ENCODE measurements around the gene ADD1.

ADD1 gene

GRCh38 chr4:2804973-2805501, 38.6 kb upstream of the ADD1 start:
- no peak for DNase-seq (ENCODE audit: low read depth)

DNA sequence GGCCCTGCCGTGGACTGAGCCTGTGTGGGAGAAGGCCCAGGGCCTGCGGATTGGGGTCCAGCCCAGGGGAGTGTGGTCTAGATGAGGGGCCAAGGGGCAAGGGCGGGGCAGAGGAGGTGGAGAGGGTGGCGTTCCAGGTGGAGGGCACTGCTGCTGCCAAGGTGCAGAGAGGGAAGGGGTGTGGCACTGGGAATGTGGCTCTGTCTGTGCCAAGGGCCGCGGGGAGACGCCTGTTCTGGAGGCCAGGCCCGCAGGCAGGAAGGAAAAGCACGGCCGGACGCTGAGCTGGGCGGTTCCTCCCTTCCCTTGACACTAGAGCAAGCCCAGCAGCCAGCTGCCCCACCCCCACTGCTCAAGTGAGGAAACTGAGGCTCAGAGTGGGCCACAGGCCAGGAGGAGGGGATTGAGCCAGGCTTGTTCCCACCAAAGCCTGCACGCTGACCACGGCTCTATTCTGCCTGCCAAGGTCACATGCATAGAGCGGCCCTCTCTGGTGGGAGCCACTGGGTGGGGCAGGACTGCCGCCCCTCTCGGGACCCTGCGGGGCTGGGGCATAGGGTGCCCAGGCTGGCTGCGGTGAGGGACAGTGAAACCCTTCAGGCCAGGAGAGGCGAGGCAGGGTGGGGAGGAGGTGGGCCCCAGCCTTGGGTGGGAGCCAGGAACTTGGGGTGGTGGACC, 37.8 kb upstream of the ADD1 start:
- no peak for DNase-seq (ENCODE audit: low read depth)

- no peak for DNase-seq (ENCODE audit: low read depth)
These were observed 37.0 kb upstream of the ADD1 start for GRCh38 chr4:2806390-2807355.

DNA sequence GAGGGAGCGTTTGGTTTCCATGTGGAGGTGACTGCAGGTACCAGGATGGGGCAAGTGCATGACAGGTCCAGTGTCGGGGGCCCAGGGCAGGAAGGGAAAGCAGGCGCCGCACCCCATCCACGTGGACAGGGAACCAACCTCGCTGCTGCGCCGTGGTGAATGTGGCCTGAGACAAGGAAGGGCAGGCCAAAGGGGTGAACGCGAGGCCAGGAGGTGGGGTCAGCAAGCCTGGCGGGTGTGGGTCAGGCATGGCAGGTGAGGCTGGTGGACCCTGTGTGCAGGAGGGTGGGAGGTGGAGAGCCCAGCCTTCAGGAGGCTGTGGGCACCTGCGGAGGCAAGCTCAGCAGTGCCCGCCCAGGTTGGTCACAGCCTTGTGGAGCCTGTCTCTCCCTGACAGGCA, 36.1 kb upstream of the ADD1 start:
- no peak for DNase-seq (ENCODE audit: low read depth)

DNA sequence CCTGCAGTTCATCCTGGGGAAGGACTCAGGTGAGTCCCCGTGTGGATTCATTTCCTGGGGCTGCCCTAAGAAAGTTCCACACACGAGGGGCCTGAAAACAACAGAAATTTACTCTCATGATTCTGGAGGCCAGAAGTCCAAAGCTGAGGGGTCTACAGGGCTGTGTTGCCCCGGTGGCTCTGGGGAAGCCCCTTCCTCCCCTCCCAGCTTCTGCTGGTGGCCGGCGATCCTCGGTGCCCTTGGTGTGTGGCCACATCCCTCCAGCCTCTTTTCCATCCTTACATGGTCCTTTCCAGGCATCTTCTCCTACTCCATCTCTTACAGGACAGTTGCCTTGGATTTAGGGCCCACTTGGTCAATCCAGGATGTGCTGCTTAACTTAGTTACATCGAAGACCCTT, 35.6 kb upstream of the ADD1 start:
- no peak for DNase-seq (ENCODE audit: low read depth)

DNA sequence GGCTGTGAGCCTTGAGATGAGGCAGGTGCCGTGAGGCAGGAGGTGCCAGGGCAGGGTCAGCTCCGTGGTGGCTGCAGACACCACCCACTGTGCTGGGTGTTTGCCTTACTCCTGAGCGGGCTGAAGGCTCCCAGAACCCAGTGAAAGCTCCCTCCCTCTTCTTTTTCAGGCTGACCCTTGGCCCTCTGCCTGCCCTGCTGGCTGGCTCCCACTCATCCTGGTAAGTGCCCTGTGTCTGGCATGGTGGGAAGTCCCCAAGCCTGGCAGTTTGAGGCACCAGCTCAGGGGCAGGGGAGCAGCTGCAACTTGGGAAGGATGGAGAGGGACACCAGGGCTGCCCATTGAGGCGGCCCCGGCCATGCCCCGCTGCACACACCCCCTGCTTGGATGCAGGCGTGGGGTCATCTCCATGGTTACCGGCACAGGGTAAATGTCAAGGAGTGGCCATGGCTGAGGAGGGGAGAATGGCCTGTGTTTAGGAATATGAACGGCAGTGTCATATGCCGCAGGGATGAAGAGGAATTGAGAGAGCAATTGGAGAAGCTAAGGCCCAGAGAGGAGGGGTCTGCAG, 33.9 kb upstream of the ADD1 start:
- DNase-seq (ENCODE audit: low read depth) = no peak

DNA sequence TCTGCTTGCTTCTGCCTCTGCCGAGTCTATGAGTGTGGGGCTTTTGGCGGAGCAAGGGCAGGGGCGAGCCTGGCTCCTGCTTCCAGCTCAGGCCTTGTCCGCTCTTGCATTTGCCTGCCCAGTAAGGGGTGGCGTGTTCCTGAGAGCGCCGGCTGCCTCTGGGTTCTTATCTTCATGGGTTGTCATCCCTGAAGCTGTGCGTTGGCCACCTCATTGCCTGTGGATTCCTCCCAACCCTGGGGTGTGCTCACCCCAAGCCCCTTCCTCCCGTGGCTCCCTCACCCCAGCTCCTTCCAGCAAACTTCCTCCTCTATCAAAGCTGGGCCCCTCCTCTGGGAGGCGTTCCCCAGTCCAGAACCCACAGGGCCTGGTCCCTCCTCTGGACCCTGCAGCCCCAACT, 33.3 kb upstream of the ADD1 start:
- no peak for DNase-seq (ENCODE audit: low read depth)

- DNase-seq (ENCODE audit: low read depth) = no peak
These were observed 31.6 kb upstream of the ADD1 start for GRCh38 chr4:2811830-2812611.

DNA sequence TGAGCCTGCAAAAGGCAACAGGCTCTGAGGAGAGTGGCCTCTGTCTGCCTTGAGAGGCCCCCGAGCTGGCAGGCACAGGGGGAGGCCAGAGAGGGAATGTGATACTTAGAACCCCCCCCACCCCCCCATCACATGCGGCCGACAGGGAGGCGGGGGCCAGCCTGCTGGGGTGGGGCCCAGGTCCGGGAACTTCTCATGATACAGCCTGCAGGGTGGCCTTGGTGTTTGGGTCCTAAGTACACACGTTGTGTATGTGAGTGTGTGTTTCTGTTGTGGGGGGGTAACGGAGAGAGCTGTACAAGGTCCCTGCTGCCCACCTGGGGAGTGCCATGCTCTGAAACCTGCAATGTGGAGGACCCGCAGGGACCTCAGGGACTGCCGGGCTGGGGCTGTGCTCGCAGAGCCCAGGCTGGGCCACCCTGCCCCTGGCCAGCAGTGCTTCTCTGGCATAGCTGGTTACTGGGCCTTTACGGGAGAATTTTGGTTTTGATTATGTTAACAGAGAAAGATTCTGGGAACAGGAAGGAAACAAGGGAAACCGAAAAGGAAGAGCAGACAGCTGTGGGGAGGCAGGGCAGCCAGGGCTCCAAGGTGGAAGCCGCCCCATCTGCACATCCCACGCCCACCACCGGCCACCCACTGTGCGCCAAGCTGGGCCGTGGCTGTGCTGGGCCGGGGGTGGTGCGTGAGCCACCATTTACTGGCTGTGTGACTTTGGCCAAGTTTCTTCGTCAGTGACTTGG, 30.9 kb upstream of the ADD1 start:
- no peak for DNase-seq (ENCODE audit: low read depth)

DNA sequence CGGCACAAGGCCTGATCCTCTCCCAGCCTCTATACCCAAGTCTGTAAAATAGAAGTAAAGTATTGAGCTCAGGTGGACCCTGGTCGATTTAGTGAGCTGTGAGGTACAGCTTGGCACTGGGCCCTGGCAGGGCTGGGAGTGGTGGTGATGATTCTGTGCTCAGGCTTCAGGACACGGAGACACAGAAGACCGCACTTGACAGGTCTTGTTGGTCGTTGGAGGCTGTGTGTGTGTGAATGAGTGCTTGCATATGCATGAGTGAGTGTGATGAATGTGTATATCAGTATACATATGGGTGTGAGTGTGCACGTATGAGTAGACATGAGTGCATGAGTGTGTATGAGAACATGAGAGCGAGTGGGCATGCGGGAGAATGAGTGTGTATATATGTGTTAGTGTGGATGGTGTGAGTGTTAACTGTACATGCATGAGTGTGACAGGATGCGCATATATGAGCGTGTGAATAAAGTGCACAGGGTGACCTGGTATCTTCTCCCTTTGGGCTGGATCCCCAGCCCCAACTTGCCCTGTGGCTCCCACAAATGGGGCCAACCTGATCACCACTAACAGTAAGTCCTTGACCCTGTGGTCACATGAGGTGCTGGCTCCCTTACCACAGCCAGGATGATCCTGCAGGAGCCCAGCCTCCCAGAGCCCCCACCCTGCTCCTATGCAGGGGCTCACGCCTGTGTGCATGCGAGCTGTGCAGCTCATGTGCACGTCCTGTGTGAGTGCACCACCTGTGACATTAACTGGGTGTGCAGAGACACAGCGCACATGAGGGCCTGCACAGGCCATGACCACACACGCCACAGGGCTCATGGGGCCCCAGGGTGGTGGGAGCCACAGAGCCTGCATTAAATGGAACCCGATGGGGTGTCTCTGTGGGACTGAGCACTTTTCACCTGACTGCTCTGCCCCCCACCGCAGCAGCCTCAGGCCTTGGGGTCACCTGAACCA, 29.9 kb upstream of the ADD1 start:
- no peak for DNase-seq (ENCODE audit: low read depth)

DNA sequence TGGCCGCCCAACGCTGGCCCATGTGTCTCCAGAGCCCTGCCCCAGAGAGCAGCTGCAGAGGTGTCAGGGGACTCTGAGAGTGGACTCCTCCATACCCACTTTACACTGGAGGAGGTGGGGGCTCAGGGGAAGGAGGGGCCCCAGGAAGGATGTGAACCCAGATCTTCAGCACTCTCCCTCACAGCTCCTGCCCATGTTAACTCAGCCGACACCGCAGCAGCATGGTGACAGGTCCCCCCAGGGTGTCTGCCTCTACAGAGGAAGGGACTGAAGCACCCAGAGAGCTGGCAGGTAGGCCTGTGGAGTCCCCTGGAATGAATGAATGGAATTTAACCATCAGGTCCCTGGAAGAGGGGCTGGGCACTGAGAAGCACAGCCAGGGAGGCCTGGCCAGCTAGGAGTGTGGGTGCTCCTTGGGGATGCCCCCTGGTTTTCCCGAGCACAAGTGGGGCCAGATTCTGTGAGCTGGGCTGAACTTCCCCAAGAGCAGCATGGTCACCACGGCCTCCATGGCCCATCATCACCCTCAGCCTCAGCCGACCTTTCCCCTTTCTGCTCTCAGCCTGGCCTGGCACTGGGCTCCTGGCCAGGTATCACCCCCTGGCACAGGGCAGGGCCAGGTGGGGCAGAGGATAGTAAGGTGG, 28.9 kb upstream of the ADD1 start:
- DNase-seq (ENCODE audit: low read depth) = no peak

- DNase-seq (ENCODE audit: low read depth) = no peak
These were observed 27.2 kb upstream of the ADD1 start for GRCh38 chr4:2816401-2816954.

- no peak for DNase-seq (ENCODE audit: low read depth)
These were observed 26.5 kb upstream of the ADD1 start for GRCh38 chr4:2817137-2817536.

DNA sequence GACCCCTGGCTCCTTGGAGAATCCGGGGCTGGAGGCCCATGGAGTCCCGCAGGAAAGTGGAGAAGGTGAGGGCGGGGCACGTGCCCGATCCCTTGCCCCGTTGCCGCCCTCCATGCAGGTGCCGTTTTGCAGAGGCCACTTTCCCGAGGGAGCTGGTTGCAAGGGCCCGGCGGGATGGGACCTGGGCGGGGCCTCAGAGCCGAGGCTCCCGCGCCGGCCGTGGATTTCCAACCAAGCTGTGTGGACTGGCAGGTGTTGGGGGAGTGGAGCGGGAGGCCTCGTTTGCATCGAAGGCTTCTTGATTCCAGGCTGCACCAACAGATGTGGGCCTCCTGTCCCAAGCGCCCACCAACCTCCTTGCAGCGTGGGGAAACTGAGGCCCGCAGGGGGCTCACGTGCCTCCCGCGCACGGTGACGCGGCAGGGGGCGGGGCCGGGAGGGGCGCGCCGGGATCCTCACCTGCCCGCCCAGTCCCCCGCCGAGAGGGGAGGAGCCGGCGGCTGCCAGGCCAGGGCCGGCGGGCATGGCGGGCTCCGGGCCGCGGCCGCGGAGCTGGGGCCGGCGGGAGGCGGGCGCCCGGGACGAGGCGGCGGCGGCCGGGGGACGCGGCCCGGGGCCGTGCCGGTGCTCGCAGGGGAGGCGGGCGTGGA, 25.8 kb upstream of the ADD1 start:
- no peak for DNase-seq (ENCODE audit: low read depth)

- DNase-seq (ENCODE audit: low read depth) = no peak
These were observed 25.2 kb upstream of the ADD1 start for GRCh38 chr4:2818351-2818939.

DNA sequence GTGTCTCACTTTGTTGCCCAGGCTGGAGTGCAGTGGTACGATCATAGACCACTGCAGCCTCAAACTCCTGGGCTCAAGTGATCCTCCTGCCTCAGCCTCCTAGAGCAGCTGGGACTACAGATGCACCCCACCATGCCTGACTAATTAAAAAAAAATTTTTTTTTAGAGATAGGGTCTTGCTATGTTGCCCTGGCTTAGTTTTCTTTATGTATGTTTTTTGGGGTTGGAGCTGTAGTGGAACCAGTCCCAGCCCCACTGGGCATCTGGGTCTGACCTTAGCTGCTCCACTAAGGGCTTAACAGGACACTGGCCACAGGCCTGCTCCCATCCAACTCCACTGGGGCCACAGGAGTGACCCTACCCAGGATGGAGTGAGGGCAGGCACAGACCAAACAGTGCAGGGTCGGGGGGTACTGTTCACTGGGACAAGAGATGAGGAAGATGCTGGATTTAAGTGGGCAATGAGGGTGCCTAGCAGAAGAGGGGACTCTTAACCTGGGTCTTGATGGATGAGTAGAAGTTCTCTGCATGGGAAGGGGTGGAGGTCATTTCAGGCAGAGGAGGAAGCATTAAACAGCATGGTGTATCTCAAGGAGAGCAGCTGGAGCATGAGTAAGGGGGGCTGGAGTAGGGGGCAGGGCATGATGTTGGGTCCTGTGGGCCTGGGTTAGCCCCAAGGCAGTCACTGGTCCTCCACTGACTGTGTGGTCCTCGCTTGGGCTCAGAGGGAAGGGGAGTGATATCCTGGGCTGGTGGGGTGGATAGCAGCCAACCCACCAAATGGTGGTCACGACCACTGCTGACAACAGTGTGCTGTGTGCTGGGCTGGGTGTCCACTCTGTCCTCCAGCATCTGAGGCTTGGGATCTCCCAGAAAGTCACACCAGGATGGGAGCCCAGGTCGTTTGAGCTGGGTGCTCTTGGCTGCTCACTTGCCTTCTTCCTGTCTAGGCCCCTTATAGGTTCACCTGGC, 24.1 kb upstream of the ADD1 start:
- no peak for DNase-seq (ENCODE audit: low read depth)
